Measurements from ENCODE around the gene FYCO1. TPM values are rescaled to one million over a fixed set of nuclear protein-coding genes. Genes with fewer than 3 reads are reported as not detected.

The FYCO1 gene
- total and polyA plus RNA-seq, 10 donors, result 5.2 to 40.1 (median 30.5) TPM

DNA sequence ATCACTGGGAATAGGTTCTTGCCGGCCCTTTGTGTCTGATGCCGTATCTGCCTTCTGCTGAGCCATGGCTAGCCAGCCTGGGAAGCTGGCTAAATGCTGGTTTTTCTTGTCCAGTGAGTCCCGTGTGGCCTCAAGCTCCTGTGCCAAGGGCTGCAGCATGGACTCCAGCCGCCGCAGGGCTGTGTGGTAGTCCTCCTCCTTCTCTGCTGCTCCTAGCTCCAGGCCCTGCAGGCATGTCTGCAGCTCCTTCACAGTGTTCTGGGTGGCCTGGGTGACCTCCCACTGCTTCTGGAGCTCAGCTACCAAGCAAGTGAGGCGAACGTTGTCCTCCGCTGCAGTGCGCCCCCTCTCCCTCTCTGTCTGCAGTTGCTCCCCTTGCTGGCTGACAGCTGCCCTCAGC, 27.5 kb downstream of the FYCO1 start:
- Histone ChIP-seq H3K36me3 (peaks cover 3 to 100% (median 70%) of the 10 kb centered on the region in 6 donors), H3K4me1 (peaks cover 0 to 91% (median 43%) of the 10 kb centered on the region in 6 donors), H3K9me3 (no peaks in the 10 kb centered on the region), H3K4me3 (no peak overlapping the region), H3K27me3 (replicated peaks in 1 of 7) (no peaks in the 10 kb centered on the region), H3K27ac (peak overlapping the region in 3 of 8 donors; percentile 66 to 84 (median 70))
- TF ChIP-seq, protein P1, sequence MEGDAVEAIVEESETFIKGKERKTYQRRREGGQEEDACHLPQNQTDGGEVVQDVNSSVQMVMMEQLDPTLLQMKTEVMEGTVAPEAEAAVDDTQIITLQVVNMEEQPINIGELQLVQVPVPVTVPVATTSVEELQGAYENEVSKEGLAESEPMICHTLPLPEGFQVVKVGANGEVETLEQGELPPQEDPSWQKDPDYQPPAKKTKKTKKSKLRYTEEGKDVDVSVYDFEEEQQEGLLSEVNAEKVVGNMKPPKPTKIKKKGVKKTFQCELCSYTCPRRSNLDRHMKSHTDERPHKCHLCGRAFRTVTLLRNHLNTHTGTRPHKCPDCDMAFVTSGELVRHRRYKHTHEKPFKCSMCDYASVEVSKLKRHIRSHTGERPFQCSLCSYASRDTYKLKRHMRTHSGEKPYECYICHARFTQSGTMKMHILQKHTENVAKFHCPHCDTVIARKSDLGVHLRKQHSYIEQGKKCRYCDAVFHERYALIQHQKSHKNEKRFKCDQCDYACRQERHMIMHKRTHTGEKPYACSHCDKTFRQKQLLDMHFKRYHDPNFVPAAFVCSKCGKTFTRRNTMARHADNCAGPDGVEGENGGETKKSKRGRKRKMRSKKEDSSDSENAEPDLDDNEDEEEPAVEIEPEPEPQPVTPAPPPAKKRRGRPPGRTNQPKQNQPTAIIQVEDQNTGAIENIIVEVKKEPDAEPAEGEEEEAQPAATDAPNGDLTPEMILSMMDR (IDR thresholded peaks at IDR 0.05 in 8 of 11, conservative IDR thresholded peaks at IDR 0.05 in 3 of 11), result no peak
- no peak for TF ChIP-seq POLR2A (IDR thresholded peaks at IDR 0.05)
- TF ChIP-seq POLR2AphosphoS5 (IDR thresholded peaks at IDR 0.05), result no peak
- intact Hi-C loops (cut with DNase I; ENCODE audit: low total_unique reads), result no loop called here
- 95 to 97% (median 97%) methylated on average over 7 to 9 of the region's 9 CpGs for WGBS, 5 donors
- DNase-seq, result no peak

DNA sequence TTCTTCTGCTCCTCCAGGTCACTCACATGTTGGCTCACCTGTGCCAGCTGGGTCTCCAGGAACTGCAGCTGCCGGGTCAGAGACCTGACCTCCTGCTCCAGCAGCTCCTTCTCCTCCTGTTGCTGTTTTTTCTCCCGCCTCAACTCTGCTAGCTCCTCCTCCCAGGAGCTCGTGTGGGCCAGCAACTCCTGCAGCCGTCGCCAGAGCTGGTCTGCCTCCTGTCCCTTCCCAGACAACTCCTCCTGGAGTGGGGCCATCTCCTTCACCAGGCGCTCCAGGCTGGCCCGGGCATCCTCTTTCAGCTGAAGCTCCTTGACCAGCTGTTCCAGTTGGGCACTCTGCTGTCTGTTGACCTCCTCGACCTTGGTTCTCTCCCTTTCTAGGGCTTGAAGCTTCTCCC, 27.9 kb downstream of the FYCO1 start:
- Histone ChIP-seq H3K4me1 (peaks cover 0 to 91% (median 41%) of the 10 kb centered on the region in 6 donors), H3K27ac (peak overlapping the region in 3 of 8 donors; percentile 66 to 84 (median 70)), H3K27me3 (replicated peaks in 1 of 7) (no peaks in the 10 kb centered on the region), H3K36me3 (peaks cover 3 to 100% (median 74%) of the 10 kb centered on the region in 6 donors), H3K4me3 (no peak overlapping the region), H3K9me3 (no peaks in the 10 kb centered on the region)
- intact Hi-C loops (cut with DNase I; ENCODE audit: low total_unique reads), result no loop called here
- no peak for DNase-seq
- TF ChIP-seq POLR2AphosphoS5 (IDR thresholded peaks at IDR 0.05), result peak in 1 of 3 donors; percentile 14
- TF ChIP-seq, protein P1 (IDR thresholded peaks at IDR 0.05 in 8 of 11, conservative IDR thresholded peaks at IDR 0.05 in 3 of 11), result no peak
- 77 to 94% (median 89%) methylated on average over 8 of the region's 8 CpGs for WGBS, 5 donors

DNA sequence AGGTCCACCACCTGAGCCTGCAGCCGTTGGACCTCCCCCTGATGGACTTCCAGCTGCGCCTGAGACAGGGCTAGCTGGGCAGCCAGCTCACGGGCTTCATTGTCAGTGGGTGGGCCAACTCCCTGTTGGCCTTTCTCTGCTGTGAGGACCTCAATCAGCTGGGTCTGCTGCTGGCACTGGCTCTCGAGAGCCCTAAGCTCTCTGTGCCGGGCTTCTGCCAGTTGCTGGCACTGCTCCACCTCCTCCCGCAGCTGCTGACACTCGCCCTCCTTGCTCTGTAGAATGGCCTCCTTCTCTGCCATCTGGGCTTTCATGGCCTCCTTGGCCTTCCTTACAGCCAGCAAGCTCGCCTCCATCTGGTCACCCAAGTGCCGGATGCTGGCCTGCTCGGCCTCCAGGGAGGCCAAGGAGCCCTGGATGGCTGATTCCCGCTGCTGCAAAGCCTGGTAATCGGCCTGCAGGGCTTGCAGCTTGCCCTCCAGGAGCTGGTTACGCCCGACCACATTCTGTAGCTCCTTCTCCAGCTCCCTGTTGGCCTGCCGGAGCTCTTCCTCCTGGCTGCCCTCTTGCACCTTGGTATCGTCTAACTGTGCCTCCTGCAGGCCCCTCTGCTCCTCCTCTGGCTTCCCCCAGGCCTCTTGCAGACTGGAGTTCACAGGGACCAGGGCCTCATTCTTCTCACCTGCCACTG, 28.5 kb downstream of the FYCO1 start:
- peak overlapping the region in 3 of 8 donors; percentile 66 to 84 (median 70) for H3K27ac ChIP-seq
- TF ChIP-seq, protein P1 (IDR thresholded peaks at IDR 0.05 in 8 of 11, conservative IDR thresholded peaks at IDR 0.05 in 3 of 11), result no peak
- TF ChIP-seq POLR2AphosphoS5 (IDR thresholded peaks at IDR 0.05), result no peak
- TF ChIP-seq POLR2A (IDR thresholded peaks at IDR 0.05), result no peak

DNA sequence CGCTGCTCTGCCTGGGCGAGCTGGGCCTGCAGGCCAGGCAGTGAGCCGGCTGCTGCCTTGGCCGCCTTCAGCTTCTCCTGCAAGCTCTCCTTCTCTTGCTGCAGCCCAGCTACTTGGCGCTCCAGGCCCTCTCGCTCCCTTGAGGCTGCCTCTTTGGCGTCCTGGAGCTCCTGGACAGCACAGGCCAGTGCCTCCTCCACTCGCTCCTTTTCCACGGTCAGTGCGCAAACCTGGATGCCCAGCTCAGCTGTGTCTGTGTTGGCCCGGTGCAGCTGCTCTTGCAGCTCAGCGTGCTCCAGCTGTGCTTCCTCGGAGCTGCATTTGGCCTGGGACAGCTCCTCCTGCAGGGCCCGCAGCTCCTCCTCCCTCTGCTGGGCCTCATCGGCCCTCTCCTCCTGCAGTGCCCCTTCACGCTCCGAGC, 29.2 kb downstream of the FYCO1 start:
- peaks cover 0 to 89% (median 30%) of the 10 kb centered on the region in 6 donors for H3K4me1 ChIP-seq
- H3K4me3 ChIP-seq, result no peak overlapping the region
- H3K27me3 ChIP-seq (replicated peaks in 1 of 7), result no peaks in the 10 kb centered on the region
- DNase-seq, result no peak
- WGBS, 5 donors, result 87 to 93% (median 93%) methylated on average over 12 to 17 of the region's 17 CpGs
- TF ChIP-seq, protein P1 (IDR thresholded peaks at IDR 0.05 in 8 of 11, conservative IDR thresholded peaks at IDR 0.05 in 3 of 11), result no peak
- TF ChIP-seq POLR2AphosphoS5 (IDR thresholded peaks at IDR 0.05) (no peak), POLR2A (IDR thresholded peaks at IDR 0.05) (no peak)
- intact Hi-C loops (cut with DNase I; ENCODE audit: low total_unique reads), result no loop called here
- peak overlapping the region in 6 of 8 donors; percentile 16 to 84 (median 55) for H3K27ac ChIP-seq
- no peaks in the 10 kb centered on the region for H3K9me3 ChIP-seq
- H3K36me3 ChIP-seq, result peaks cover 3 to 100% (median 88%) of the 10 kb centered on the region in 6 donors

More for the DNA sequence above, 28.5 kb downstream of the FYCO1 start:
- Histone ChIP-seq H3K4me1 (peaks cover 0 to 90% (median 35%) of the 10 kb centered on the region in 6 donors), H3K4me3 (no peak overlapping the region), H3K36me3 (peaks cover 3 to 100% (median 81%) of the 10 kb centered on the region in 6 donors), H3K27me3 (replicated peaks in 1 of 7) (no peaks in the 10 kb centered on the region), H3K9me3 (no peaks in the 10 kb centered on the region)
- DNase-seq, result no peak
- 88 to 97% (median 91%) methylated on average over 13 to 16 of the region's 16 CpGs for WGBS, 5 donors
- intact Hi-C loops (cut with DNase I; ENCODE audit: low total_unique reads), result no loop called here
